ENCODE results near the gene LASP1. TPM values are rescaled to one million over a fixed set of nuclear protein-coding genes. Genes with fewer than 3 reads are reported as not detected.

The LASP1 gene
- total RNA-seq, 2 experiments from 2014 or later: 48.6 to 110 TPM

DNA sequence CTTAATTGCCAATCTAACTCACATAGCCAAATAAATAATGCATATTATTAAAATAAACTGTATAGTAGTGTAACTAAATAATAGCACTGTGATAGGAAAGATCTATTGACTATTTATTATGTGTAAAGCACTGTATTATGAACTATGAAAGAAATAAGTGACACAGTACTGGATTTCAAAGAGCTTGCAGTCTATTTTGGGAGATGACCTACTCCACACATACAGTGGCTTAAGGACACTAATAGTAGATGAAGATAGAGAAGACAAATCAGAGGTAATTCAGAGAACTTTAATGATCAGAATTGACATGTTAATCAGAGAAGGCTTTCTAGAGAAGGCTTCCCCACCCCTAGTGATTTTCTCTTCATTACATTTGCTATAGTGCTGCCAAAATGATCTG lies 70.1 kb downstream of the LASP1 start:
- no peaks in the 10 kb centered on the region for H3K9me3 ChIP-seq (ENCODE audit: low read length)
- no peaks in the 10 kb centered on the region for H3K79me2 ChIP-seq (ENCODE audit: insufficient read depth, low read depth, low read length)
- H3K4me1 ChIP-seq (ENCODE audit: insufficient read depth, low read length, poor library complexity, severe bottlenecking): no peaks in the 10 kb centered on the region
- H3K27ac ChIP-seq (ENCODE audit: low read depth, low read length, poor library complexity, severe bottlenecking): no peak overlapping the region
- H3K9me2 ChIP-seq (ENCODE audit: insufficient read depth, low read length): no peaks in the 10 kb centered on the region
- intact Hi-C loops (cut with micrococcal nuclease; ENCODE audit: unreplicated experiment): loop anchor here (10.0 kb wide), 1 partner anchor 65 kb away; the partner anchor contains the start of gene LASP1
- ChIA-PET CTCF (ENCODE audit: unreplicated experiment) (no interaction called here), POLR2A (interaction anchor here (0.6 to 1.1 kb wide), 2 partner anchors 16 kb away, joined by 3 read pairs; no protein-coding TSS in a partner anchor)
- H3K4me2 ChIP-seq (ENCODE audit: low read length): no peak overlapping the region
- H3K36me3 ChIP-seq (ENCODE audit: insufficient read depth, low read length): no peaks in the 10 kb centered on the region
- H3K4me3 ChIP-seq (ENCODE audit: low read depth, low read length, poor library complexity, severe bottlenecking): no peak overlapping the region
- H2AFZ ChIP-seq (ENCODE audit: low read length): no peak overlapping the region
- H4K20me1 ChIP-seq (ENCODE audit: insufficient read depth, low read length): no peaks in the 10 kb centered on the region
- DNase-seq (ENCODE audit: low spot score): no peak
- no peak for TF ChIP-seq CTCF (conservative IDR thresholded peaks at IDR 0.05; ENCODE audit: low read length)
- no peak for TF ChIP-seq EZH2phosphoT487 (IDR thresholded peaks at IDR 0.05; ENCODE audit: borderline replicate concordance, low read depth, low read length)
- BruUV-seq (replicated peaks): no TSS peak

GRCh38 chr17:38940404-38940803 lies 70.5 kb downstream of the LASP1 start:
- no peak overlapping the region for H3K27ac ChIP-seq (ENCODE audit: low read depth, low read length, poor library complexity, severe bottlenecking)
- no peaks in the 10 kb centered on the region for H3K4me1 ChIP-seq (ENCODE audit: insufficient read depth, low read length, poor library complexity, severe bottlenecking)
- no TSS peak for BruUV-seq (replicated peaks)
- intact Hi-C loops (cut with micrococcal nuclease; ENCODE audit: unreplicated experiment): no loop called here
- H3K36me3 ChIP-seq (ENCODE audit: insufficient read depth, low read length): no peaks in the 10 kb centered on the region
- no peaks in the 10 kb centered on the region for H3K9me3 ChIP-seq (ENCODE audit: low read length)
- CTCF ChIA-PET (ENCODE audit: unreplicated experiment): no interaction called here
- H3K4me3 ChIP-seq (ENCODE audit: low read depth, low read length, poor library complexity, severe bottlenecking): no peak overlapping the region
- DNase-seq (ENCODE audit: low spot score): no peak
- no peak overlapping the region for H3K4me2 ChIP-seq (ENCODE audit: low read length)
- H3K9me2 ChIP-seq (ENCODE audit: insufficient read depth, low read length): no peaks in the 10 kb centered on the region
- POLR2A ChIA-PET: interaction anchor here (0.5 to 1.1 kb wide), 3 partner anchors 16 to 38 kb away, joined by 3 read pairs; no protein-coding TSS in a partner anchor
- H3K79me2 ChIP-seq (ENCODE audit: insufficient read depth, low read depth, low read length): no peaks in the 10 kb centered on the region
- TF ChIP-seq CTCF (conservative IDR thresholded peaks at IDR 0.05; ENCODE audit: low read length) (no peak), EZH2phosphoT487 (IDR thresholded peaks at IDR 0.05; ENCODE audit: borderline replicate concordance, low read depth, low read length) (no peak)
- H4K20me1 ChIP-seq (ENCODE audit: insufficient read depth, low read length): no peaks in the 10 kb centered on the region
- H2AFZ ChIP-seq (ENCODE audit: low read length): no peak overlapping the region

- H3K4me3 ChIP-seq (ENCODE audit: low read depth, low read length, poor library complexity, severe bottlenecking): no peak overlapping the region
- peak overlapping the region; percentile 29; the same call in 1 of the 2 replicates for H3K4me2 ChIP-seq (ENCODE audit: low read length)
- no peak for DNase-seq (ENCODE audit: low spot score)
- H2AFZ ChIP-seq (ENCODE audit: low read length): peak overlapping the region; percentile 72; the same call in 1 of the 2 replicates
- H3K9me3 ChIP-seq (ENCODE audit: low read length): no peaks in the 10 kb centered on the region
- POLR2A ChIA-PET: interaction anchor here (0.8 to 0.9 kb wide), 2 partner anchors 10 to 65 kb away, joined by 3 read pairs; no protein-coding TSS in a partner anchor
- TF ChIP-seq EZH2phosphoT487 (IDR thresholded peaks at IDR 0.05; ENCODE audit: borderline replicate concordance, low read depth, low read length) (no peak), CTCF (conservative IDR thresholded peaks at IDR 0.05; ENCODE audit: low read length) (no peak)
- no peaks in the 10 kb centered on the region for H3K4me1 ChIP-seq (ENCODE audit: insufficient read depth, low read length, poor library complexity, severe bottlenecking)
- H3K9me2 ChIP-seq (ENCODE audit: insufficient read depth, low read length): no peaks in the 10 kb centered on the region
- H3K27ac ChIP-seq (ENCODE audit: low read depth, low read length, poor library complexity, severe bottlenecking): no peak overlapping the region
- intact Hi-C loops (cut with micrococcal nuclease; ENCODE audit: unreplicated experiment): no loop called here
- no peaks in the 10 kb centered on the region for H4K20me1 ChIP-seq (ENCODE audit: insufficient read depth, low read length)
- CTCF ChIA-PET (ENCODE audit: unreplicated experiment): no interaction called here
- no TSS peak for BruUV-seq (replicated peaks)
- no peaks in the 10 kb centered on the region for H3K36me3 ChIP-seq (ENCODE audit: insufficient read depth, low read length)
- no peaks in the 10 kb centered on the region for H3K79me2 ChIP-seq (ENCODE audit: insufficient read depth, low read depth, low read length)
Observed at GRCh38 chr17:38942696-38943334, 73.0 kb downstream of the LASP1 start.
